Adipocyte (in vitro differentiated cells): ENCODE measurements around the gene DERA.
"Not testable (repeated sequence)": the region's sequence is repeated elsewhere in the genome, so short reads cannot be mapped to it uniquely, and the experiment has no call there.

ENCODE experiments used
- DNase-seq: peaks from one replicate; pipeline ENCODE4 v3.0.0-alpha.2; 2015; ENCODE audit warnings: low read depth
- H3K27me3 ChIP-seq: replicated peaks from 2 replicates; pipeline ENCODE4 v1.7.0; 2013; ENCODE audit warnings: mild to moderate bottlenecking, low read length, moderate library complexity; ENCODE audit not compliant: control insufficient read depth, insufficient read depth
- H3K36me3 ChIP-seq: 2 replicates; pipeline ENCODE4 v1.7.0; 2013; ENCODE audit warnings: low read length, mild to moderate bottlenecking, moderate library complexity; ENCODE audit not compliant: control insufficient read depth, insufficient read depth, severe bottlenecking
- H3K4me1 ChIP-seq: 2 replicates; pipeline ENCODE4 v1.7.0; 2013; ENCODE audit warnings: mild to moderate bottlenecking, low read length, moderate library complexity; ENCODE audit not compliant: control insufficient read depth, insufficient read depth
- H3K4me3 ChIP-seq: 2 replicates; pipeline ENCODE4 v1.7.0; 2013; ENCODE audit warnings: mild to moderate bottlenecking, low read length, moderate library complexity
- H3K9ac ChIP-seq: 2 replicates; pipeline ENCODE4 v1.7.0; 2013; ENCODE audit warnings: mild to moderate bottlenecking, low read length, moderate library complexity
- H3K9me3 ChIP-seq: 2 replicates; pipeline ENCODE4 v1.7.0; 2013; ENCODE audit warnings: mild to moderate bottlenecking, low read length, moderate library complexity; ENCODE audit not compliant: control insufficient read depth

The DERA gene

GRCh38 chr12:15967053-15967452 is 55.9 kb downstream of the DERA start:
- not testable (repeated sequence) for H3K9me3 ChIP-seq, H3K27me3 ChIP-seq, DNase-seq, H3K4me1 ChIP-seq, H3K4me3 ChIP-seq, H3K9ac ChIP-seq
- peaks cover 42% of the 10 kb centered on the region for H3K36me3 ChIP-seq

- no peaks in the 10 kb centered on the region for H3K27me3 ChIP-seq
- H3K9ac ChIP-seq: no peak overlapping the region
- H3K9me3 ChIP-seq: no peaks in the 10 kb centered on the region
- H3K4me1 ChIP-seq: no peaks in the 10 kb centered on the region
- no peak for DNase-seq
- peaks cover 21% of the 10 kb centered on the region for H3K36me3 ChIP-seq
- H3K4me3 ChIP-seq: no peak overlapping the region
Observed at GRCh38 chr12:15971211-15971610, 60.1 kb downstream of the DERA start.

DNA sequence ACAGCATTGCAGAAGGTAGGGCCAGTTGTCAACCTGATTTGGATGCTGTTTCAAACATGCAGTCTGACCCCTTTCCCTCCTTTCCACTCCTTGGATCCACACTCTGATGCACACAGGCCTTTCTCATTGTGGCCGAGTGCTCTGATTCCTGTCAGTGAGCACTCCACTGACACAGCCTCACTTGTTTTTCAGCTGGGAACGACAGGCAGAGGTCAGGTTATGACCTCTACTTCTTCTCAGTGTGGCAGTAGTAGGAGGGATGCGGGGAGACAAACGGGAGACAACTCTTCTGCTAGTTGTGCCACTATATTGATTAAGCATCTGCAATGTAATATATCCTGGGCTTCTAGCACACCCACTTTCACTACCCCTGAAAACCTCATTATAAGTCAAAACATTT is 61.8 kb downstream of the DERA start:
- DNase-seq: no peak
- Histone ChIP-seq H3K9ac (no peak overlapping the region), H3K4me3 (no peak overlapping the region), H3K4me1 (peaks cover 9% of the 10 kb centered on the region), H3K36me3 (peaks cover 22% of the 10 kb centered on the region), H3K9me3 (no peaks in the 10 kb centered on the region), H3K27me3 (no peaks in the 10 kb centered on the region)

DNA sequence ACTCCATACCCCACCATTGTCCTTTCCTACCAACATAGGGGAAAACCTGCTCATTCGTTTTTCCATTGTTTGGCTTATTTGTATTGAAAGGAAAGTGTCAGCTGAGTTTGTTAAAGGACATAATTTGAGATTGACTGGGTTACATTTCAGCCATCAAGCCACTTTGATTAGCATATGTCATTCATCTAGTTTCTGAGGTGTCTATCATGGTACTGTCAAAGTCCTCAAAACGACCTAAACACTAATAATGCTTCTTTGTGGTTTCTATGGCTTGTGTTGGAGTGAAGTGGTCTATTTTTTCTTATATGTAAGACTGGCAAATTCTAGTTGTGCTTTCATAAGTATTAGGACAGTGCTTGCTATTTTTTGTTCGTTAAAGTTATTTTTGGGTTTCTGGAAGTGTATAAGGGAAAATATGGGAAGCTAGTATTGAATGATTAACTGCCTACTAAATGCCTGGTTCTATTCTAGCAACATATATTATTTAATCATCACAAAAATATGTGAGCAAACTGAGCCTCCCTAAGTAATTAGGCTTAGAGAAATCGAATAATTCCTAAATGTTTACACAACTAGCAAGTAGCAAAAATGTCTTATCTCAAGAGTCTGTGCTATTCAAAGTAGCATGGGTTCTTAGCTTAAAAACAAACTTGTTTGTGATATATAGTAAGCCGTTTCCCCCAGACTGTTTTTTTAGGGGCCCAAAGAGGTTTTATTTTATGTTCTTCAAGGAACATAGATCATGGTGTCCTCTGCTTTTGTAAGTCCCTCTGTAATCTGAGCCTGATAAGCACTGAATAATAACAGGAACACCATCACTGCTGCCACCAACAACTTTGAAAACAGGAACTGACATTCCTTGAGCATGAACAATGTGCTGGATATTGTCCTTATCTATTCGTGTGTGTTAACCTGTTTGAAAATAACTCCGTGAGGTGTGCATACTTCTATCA is 67.1 kb downstream of the DERA start:
- H3K4me1 ChIP-seq: peaks cover 61% of the 10 kb centered on the region
- peak; percentile 32 for DNase-seq
- H3K9ac ChIP-seq: peak overlapping the region; percentile 62
- H3K4me3 ChIP-seq: peak overlapping the region; percentile 30
- H3K36me3 ChIP-seq: peaks cover 7% of the 10 kb centered on the region
- H3K27me3 ChIP-seq: no peaks in the 10 kb centered on the region
- no peaks in the 10 kb centered on the region for H3K9me3 ChIP-seq

DNA sequence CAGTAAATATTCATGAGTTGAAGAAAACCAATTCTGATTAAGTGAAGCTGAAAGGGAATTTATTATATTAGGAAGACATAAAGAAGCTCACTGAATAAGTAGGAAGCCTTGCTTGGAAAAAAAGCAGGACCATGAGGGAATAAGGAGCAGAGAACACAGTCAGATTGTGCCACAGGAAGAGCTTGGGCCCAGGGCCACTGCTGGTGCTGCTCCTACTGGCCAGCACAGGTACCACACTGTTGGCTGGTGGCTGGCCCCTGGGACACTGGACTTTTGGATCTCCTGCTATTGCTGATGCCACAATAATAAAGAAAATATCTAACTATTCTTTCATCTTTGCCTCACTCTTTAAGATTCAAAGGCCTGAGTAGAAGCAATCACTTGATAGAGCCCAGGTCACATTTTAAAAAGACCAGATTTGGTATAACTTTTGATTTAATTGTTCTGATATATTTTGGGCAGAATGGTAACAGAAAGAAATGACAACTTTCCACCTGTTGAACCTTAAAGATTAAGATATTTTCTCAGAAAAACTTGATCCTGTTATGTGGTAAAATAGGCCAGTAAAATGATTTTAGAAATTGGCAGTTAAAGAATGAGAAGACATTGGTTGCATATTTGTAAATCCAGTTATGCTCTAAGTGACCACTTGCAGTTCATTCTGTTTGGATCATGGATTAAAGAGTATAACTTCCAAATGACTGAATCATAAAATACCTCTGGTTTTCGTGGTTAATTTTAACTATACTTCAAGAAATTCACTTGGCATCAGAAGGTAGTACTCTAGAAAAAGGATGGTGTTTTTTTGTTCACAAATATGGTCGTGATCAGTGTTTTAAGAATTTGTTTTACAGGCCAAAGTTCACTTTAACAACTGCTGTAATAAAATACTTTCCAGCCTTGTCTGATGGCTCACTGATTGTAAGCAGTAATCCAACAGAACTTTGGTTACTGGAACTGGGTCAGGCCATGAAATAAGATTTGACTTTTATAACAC is 68.3 kb downstream of the DERA start:
- DNase-seq: peak; percentile 77
- H3K9me3 ChIP-seq: no peaks in the 10 kb centered on the region
- peaks cover 13% of the 10 kb centered on the region for H3K36me3 ChIP-seq
- peaks cover 63% of the 10 kb centered on the region for H3K4me1 ChIP-seq
- H3K27me3 ChIP-seq: no peaks in the 10 kb centered on the region
- H3K9ac ChIP-seq: peak overlapping the region; percentile 82
- peak overlapping the region; percentile 56 for H3K4me3 ChIP-seq

GRCh38 chr12:15982071-15982470 is 70.9 kb downstream of the DERA start:
- peaks cover 62% of the 10 kb centered on the region for H3K4me1 ChIP-seq
- peak overlapping the region; percentile 35 for H3K9ac ChIP-seq
- no peak for DNase-seq
- H3K36me3 ChIP-seq: peaks cover 14% of the 10 kb centered on the region
- peak overlapping the region; percentile 39 for H3K4me3 ChIP-seq
- H3K27me3 ChIP-seq: no peaks in the 10 kb centered on the region
- no peaks in the 10 kb centered on the region for H3K9me3 ChIP-seq

DNA sequence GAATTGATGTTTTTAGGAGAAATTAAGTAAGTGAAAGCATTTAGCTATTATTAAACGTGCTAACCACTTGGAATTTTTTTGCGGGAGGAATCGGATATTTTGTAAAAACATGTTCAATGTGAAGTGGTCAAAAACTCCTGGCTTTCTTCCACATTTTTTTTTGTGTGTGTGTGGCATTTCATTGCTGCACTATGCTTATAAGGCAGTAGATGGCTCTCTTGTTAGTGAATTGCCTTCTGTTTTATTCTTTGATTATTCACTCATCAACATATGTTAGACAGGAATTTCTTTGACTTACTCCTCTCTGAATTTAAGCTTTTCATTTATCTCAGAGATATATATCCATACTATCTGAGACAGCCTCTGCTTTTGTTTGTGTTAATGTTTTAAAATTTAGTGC is 71.3 kb downstream of the DERA start:
- Histone ChIP-seq H3K4me1 (peaks cover 58% of the 10 kb centered on the region), H3K4me3 (peak overlapping the region; percentile 39), H3K9ac (peak overlapping the region; percentile 35), H3K36me3 (peaks cover 12% of the 10 kb centered on the region), H3K9me3 (no peaks in the 10 kb centered on the region), H3K27me3 (no peaks in the 10 kb centered on the region)
- DNase-seq: peak; percentile 73

DNA sequence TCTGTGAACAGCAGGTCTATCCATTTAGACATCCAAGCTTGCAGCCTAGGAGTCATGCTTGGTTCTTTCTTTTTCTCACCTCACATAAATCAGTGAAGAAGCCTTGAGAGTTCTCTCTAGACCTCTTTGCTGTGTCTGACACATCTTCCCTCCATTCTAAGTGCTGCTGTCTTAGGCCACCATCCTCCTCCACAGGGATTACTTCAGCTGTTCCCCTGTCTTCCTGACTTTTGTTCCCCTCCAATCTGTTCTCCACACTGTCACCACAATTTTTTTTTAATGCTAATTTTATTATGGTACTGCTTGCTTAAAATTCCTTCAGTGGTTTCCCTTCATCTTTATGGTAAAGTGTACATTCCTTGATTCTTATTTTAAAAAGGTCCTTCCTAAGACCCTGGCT is 71.8 kb downstream of the DERA start:
- DNase-seq: no peak
- Histone ChIP-seq H3K27me3 (no peaks in the 10 kb centered on the region), H3K4me3 (no peak overlapping the region), H3K9ac (peak overlapping the region; percentile 35), H3K4me1 (peaks cover 54% of the 10 kb centered on the region), H3K9me3 (no peaks in the 10 kb centered on the region), H3K36me3 (peaks cover 16% of the 10 kb centered on the region)

GRCh38 chr12:15984097-15984800 is 73.1 kb downstream of the DERA start:
- no peak for DNase-seq
- peaks cover 29% of the 10 kb centered on the region for H3K36me3 ChIP-seq
- H3K4me1 ChIP-seq: peaks cover 40% of the 10 kb centered on the region
- no peak overlapping the region for H3K9ac ChIP-seq
- H3K4me3 ChIP-seq: no peak overlapping the region
- no peaks in the 10 kb centered on the region for H3K27me3 ChIP-seq
- H3K9me3 ChIP-seq: no peaks in the 10 kb centered on the region

GRCh38 chr12:15984963-15985362 is 73.8 kb downstream of the DERA start:
- Histone ChIP-seq H3K4me3 (no peak overlapping the region), H3K4me1 (peaks cover 33% of the 10 kb centered on the region), H3K27me3 (no peaks in the 10 kb centered on the region), H3K9me3 (no peaks in the 10 kb centered on the region), H3K9ac (no peak overlapping the region), H3K36me3 (peaks cover 29% of the 10 kb centered on the region)
- DNase-seq: no peak
